Hematopoietic multipotent progenitor cell treated with erythropoietin and hydrocortisone succinate and interleukin-3 and kit ligand, for 8 days (in vitro differentiated cells): ENCODE measurements around the gene EHBP1.

Source experiments
- DNase-seq: peaks from one replicate; pipeline ENCODE4 v3.0.0-alpha.2; 2015

Gene EHBP1

GRCh38 chr2:63092857-63093256 lies 387.3 kb downstream of the EHBP1 start:
- no peak for DNase-seq

- DNase-seq = no peak
Measured at GRCh38 chr2:63093502-63093901, 388.0 kb downstream of the EHBP1 start.
